ENCODE measurements around the gene CRYBA4.

Gene CRYBA4

DNA sequence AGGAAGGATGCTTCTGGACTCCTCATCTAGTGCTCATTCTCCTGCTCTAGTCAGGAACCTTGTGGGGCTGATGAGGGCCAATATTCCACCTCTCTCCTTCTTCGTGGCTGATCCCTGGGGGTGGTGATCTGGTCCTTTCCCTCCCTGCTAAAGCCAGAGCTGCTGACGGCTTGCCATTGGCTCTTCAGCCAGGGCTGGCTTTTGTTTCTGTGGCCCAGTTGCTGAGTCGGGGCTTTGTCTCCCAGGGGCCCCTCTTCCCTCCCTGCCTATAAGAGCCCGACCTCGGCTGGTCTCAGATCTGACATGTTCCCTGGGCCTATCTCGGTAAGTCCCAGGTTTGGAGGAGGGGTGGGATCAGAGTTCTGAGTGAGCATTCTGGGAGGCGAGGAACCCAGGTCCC, at the start of gene CRYBA4:
TSS of gene CRYBA4 (plus strand) at position 301 of the 400 bp plus-strand sequence. CDS start 634 bp downstream, outside the sequence.
- Histone ChIP-seq H3K27me3 (replicated peaks) (no peaks in the 10 kb centered on the region), H3K36me3 (replicated peaks) (no peaks in the 10 kb centered on the region), H3K27ac (no peak within 1 kb of the TSS), H3K4me3 (ENCODE audit: low read depth, low read length) (no peak within 1 kb of the TSS)
- no peak for DNase-seq
- in situ Hi-C loops (cut with HindIII; ENCODE audit: low pct_ligation_motif_present, low sequenced_read_pairs): no loop called here
- TF ChIP-seq, protein P1, sequence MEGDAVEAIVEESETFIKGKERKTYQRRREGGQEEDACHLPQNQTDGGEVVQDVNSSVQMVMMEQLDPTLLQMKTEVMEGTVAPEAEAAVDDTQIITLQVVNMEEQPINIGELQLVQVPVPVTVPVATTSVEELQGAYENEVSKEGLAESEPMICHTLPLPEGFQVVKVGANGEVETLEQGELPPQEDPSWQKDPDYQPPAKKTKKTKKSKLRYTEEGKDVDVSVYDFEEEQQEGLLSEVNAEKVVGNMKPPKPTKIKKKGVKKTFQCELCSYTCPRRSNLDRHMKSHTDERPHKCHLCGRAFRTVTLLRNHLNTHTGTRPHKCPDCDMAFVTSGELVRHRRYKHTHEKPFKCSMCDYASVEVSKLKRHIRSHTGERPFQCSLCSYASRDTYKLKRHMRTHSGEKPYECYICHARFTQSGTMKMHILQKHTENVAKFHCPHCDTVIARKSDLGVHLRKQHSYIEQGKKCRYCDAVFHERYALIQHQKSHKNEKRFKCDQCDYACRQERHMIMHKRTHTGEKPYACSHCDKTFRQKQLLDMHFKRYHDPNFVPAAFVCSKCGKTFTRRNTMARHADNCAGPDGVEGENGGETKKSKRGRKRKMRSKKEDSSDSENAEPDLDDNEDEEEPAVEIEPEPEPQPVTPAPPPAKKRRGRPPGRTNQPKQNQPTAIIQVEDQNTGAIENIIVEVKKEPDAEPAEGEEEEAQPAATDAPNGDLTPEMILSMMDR (IDR thresholded peaks at IDR 0.05; ENCODE audit: low read depth, low read length, missing control alignments): no peak

DNA sequence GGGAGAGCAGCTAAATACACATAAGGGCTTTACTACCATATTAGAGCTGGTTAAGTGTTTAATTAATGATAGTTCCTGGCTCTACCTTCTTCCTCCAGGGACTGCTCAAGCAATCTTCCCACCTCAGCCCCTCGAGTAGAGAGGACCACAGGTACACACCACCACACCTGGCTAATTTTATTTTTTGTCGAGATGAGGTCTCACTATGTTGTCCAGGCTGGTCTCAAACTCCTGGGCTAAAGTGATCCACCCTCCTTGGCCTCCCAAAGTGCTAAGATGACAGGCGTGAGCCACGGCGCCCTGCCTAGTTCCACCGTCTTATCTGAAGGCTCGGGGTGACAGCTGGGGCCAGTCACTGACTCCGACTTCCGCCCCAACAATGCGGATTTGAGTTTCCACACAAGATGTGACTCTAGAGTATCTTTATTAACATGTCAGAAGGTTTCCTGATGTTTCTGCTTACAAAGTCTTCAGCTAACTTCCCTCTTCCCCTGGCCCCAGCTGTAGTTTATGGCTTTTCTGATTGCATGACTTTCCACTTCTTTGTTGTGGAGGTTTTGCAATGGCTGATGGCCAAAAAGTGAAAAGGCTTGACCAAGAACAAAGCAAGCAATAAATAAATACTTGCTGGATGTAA, 48.6 kb upstream of the CRYBA4 start:
- Histone ChIP-seq H3K27me3 (replicated peaks) (no peaks in the 10 kb centered on the region), H3K27ac (no peak overlapping the region), H3K4me3 (ENCODE audit: low read depth, low read length) (no peak overlapping the region), H3K36me3 (replicated peaks) (no peaks in the 10 kb centered on the region)
- in situ Hi-C loops (cut with HindIII; ENCODE audit: low pct_ligation_motif_present, low sequenced_read_pairs): no loop called here
- TF ChIP-seq, protein P1 (IDR thresholded peaks at IDR 0.05; ENCODE audit: low read depth, low read length, missing control alignments): no peak
- no peak for DNase-seq

DNA sequence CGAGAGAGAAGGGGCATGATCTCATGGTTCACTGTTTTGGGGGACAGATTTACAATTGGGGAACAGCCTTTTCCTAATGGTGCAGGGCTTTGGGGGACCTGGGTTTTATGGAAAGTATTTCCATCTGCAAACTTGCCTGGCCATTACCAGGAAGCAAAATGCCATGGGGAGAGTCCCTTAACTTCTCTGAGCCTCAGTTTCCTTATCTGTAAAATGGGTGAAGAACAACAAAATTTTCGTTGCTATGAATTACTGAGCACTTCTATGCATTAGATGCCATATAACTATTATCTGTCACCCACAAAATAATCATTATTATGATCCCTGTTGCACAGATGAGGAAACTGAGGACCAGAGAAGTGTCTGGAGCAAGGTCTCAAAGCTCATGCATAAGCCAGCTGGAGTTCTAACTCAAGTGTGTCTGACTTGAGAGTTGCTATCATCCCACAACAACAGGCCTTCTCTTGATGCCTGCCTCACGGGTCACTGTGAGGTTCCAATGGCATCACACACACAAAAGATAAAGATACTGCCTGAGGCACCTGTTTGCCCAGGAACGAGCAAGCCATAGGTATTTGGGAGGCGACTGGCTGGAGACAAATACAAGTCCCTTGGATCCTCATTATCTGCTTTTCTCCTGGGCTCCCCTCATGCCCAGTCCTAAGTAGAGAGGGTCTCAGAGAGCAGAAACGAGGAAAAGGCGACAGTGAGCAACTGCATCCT, 47.6 kb upstream of the CRYBA4 start:
- Histone ChIP-seq H3K27me3 (replicated peaks) (no peaks in the 10 kb centered on the region), H3K36me3 (replicated peaks) (no peaks in the 10 kb centered on the region), H3K27ac (no peak overlapping the region), H3K4me3 (ENCODE audit: low read depth, low read length) (no peak overlapping the region)
- in situ Hi-C loops (cut with HindIII; ENCODE audit: low pct_ligation_motif_present, low sequenced_read_pairs): no loop called here
- no peak for DNase-seq
- TF ChIP-seq, protein P1 (IDR thresholded peaks at IDR 0.05; ENCODE audit: low read depth, low read length, missing control alignments): no peak

DNA sequence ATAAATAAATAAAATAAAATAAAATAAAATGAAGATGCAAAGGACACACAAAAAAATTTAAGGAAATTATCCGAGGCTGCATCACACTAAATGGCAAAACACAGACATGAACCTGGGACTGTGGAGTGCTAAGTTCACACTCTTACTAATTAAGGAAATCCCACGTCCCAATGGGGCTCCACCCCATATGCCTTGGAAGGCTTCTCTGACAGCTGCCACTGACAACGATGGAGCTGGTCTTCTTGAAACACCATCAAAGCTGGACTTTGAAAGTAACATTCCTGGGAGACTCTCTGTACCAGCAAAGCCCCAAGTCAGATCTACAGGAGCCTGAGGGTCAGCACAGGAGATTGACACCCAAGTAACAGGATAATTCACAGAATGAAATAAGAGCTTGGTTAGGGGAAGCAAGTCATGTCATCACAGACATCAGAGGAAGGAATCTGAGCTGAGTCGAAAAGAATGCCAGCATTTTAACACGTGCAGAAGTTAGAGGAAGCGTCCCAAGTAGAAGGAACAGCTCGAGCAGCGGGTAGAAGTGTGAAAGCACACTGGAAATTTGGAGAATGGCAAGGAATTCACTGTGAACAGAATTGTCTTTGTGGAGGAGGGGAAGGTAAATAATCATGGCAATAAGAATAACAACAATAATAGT, 45.6 kb upstream of the CRYBA4 start:
- H3K27me3 ChIP-seq (replicated peaks): no peaks in the 10 kb centered on the region
- in situ Hi-C loops (cut with HindIII; ENCODE audit: low pct_ligation_motif_present, low sequenced_read_pairs): no loop called here
- H3K36me3 ChIP-seq (replicated peaks): no peaks in the 10 kb centered on the region
- TF ChIP-seq, protein P1 (IDR thresholded peaks at IDR 0.05; ENCODE audit: low read depth, low read length, missing control alignments): no peak
- DNase-seq: peak; percentile 14
- H3K4me3 ChIP-seq (ENCODE audit: low read depth, low read length): no peak overlapping the region
- no peak overlapping the region for H3K27ac ChIP-seq

DNA sequence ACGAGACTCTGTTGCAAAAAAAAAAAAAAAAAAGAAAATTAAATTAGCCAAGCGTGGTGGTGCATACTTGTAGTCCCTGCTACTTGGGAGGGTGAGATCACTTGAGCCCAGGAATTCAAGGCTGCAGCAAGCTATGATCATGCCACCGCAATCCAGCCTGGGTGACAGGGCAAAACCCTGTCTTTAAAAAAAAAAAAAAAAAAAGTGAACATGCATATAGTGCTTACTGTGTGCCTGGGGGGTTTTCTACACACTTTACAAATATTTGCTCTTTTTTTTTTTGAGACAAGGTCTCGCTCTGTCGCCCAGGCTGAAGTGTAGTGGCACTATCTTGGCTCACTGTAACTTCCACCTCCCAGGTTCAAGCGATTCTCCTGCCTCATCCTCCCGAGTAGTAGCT, 44.7 kb upstream of the CRYBA4 start:
- no peak overlapping the region for H3K4me3 ChIP-seq (ENCODE audit: low read depth, low read length)
- TF ChIP-seq, protein P1 (IDR thresholded peaks at IDR 0.05; ENCODE audit: low read depth, low read length, missing control alignments): no peak
- in situ Hi-C loops (cut with HindIII; ENCODE audit: low pct_ligation_motif_present, low sequenced_read_pairs): no loop called here
- peaks cover 8% of the 10 kb centered on the region for H3K36me3 ChIP-seq (replicated peaks)
- no peaks in the 10 kb centered on the region for H3K27me3 ChIP-seq (replicated peaks)
- no peak overlapping the region for H3K27ac ChIP-seq
- no peak for DNase-seq
